Astrocyte of the cerebellum (primary cell): ENCODE results near the gene IP6K2.

Source experiments
- DNase-seq: peaks from one replicate; pipeline ENCODE4 v3.0.0-alpha.2; 2011; ENCODE audit warnings: low read depth
- H3K4me3 ChIP-seq: 2 replicates; pipeline ENCODE4 v1.5.1; 2011; ENCODE audit warnings: mild to moderate bottlenecking, low read depth, low read length, moderate library complexity
- in situ Hi-C: cut with HindIII; loops from 2 replicates; pipeline ENCODE4 v1.10.0; 2017; ENCODE audit warnings: low sequenced_read_pairs
- TF ChIP-seq, protein P1 (sequence below): IDR thresholded peaks from 2 replicates; pipeline ENCODE4 v1.5.1; 2012; ENCODE audit warnings: low read length, low read depth, moderate library complexity, mild to moderate bottlenecking; ENCODE audit errors: missing control alignments

Gene IP6K2

DNA sequence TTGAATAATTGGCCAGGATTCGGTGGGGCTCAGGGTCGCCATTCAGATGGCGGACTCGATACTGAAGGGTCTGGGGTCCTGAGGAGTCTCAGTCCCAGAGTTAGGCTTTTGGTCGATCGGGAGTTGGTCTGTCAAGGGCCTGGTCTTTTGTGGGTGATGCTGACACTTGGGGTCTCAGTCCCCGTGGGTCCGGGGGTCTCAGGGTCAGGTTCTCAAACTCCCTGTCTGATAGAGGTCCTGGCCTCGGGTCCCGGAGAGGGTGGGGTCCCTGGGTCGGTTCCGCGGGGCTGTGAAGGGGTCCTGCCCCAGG is 31.8 kb downstream of the IP6K2 start:
- DNase-seq = no peak
- in situ Hi-C loops = no loop called here
- H3K4me3 ChIP-seq = peak overlapping the region; percentile 75
- TF ChIP-seq, protein P1, sequence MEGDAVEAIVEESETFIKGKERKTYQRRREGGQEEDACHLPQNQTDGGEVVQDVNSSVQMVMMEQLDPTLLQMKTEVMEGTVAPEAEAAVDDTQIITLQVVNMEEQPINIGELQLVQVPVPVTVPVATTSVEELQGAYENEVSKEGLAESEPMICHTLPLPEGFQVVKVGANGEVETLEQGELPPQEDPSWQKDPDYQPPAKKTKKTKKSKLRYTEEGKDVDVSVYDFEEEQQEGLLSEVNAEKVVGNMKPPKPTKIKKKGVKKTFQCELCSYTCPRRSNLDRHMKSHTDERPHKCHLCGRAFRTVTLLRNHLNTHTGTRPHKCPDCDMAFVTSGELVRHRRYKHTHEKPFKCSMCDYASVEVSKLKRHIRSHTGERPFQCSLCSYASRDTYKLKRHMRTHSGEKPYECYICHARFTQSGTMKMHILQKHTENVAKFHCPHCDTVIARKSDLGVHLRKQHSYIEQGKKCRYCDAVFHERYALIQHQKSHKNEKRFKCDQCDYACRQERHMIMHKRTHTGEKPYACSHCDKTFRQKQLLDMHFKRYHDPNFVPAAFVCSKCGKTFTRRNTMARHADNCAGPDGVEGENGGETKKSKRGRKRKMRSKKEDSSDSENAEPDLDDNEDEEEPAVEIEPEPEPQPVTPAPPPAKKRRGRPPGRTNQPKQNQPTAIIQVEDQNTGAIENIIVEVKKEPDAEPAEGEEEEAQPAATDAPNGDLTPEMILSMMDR = peak; percentile 51

DNA sequence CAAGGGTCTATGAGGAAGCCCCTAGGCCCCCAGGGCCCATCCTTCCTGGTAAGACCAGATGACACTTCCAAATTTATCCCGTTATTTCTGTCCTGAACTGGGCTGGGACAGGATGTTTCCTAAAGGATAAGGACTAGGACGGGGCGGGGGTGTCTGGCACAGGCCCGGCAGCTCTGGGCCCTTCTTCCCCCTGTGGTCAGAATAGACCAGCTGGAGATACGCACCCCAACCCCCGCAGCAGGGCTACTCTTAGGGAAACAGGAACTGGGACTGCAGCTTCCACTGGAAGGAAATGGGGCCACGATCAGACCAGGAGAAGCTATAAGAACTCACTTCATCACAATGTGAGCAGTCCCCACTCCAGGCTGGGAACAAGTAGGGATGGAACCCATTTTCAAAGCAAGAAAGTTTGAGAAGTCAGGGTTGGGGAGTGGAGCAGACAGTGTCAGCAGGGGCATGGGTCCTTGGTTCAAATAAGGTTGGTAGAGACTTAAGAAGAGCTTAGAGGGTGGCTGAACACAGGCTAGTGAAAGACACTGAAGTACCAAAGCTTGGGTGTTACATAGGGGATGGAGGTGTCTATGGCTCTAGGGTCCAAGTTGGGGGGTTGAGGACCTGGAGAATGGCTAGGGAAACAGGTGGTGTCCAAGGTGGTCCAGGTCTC is 32.4 kb downstream of the IP6K2 start:
- in situ Hi-C loops = no loop called here
- no peak for DNase-seq
- peak overlapping the region; percentile 75 for H3K4me3 ChIP-seq
- TF ChIP-seq, protein P1 = no peak

DNA sequence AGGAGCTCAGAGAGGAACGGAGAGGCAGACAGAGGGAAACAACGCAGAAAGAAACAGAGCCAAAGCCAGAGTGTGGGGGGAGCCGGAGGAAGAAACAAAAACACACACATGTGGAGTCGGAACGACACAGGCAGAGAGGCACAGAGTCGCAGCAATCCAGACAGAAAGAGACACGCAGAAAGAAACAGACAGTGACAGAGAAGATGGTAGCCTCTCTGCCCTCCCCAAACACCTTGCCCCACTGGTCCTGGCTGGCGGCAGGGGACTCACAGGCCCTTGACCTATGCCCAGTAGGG is 33.0 kb downstream of the IP6K2 start:
- no peak overlapping the region for H3K4me3 ChIP-seq
- DNase-seq = no peak
- TF ChIP-seq, protein P1 = no peak
- in situ Hi-C loops = no loop called here

DNA sequence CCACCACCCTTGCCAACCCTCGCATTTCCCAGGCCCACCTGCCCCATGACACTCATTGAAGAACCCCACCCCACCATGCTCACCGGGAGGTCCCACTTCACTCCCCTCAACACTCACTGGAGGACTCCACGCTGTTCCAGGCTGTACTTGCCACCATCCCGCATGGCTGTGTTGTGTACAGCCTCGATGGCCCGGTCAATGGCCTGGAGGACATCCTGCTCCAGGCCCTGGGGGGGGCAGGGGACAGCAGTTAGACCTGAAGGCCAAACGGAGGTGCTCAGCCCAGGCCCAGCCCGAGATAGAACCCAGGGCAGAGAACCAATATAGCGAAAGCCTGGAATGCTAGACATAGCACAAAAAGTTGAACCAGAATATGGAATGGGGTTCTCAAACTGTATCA is 34.2 kb downstream of the IP6K2 start:
- TF ChIP-seq, protein P1 = no peak
- DNase-seq = no peak
- in situ Hi-C loops = no loop called here
- H3K4me3 ChIP-seq = no peak overlapping the region

DNA sequence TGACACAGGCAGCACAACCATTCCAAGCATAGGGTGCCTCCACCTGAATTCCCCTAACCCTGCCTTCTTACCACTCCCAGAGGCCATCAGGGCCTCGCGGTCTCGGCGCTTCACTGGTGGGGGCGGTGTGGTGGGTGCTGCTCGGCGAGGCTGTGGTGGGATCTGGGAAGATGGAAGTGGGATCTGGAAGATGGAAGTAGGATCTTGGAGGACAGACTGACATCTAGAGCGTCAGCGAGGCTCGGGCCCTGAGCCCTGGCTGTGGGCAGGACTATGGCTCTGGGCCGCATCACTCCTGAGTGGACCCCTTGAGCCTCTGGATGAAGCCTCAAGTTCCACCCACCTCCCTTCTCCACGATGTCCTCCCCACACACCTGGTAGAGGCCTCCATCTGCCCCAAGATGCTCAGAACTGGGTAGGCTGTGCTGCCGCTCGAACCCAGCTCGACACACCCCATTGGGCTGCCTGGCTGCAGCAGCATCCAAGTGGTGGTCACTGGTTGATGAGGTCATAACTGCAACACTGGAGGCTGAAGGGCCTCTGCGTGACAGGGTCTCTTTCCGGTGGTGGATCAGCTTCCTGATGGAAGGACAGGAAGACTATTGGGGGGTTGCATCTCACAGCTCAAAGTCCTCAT is 34.9 kb downstream of the IP6K2 start:
- TF ChIP-seq, protein P1 = no peak
- no peak overlapping the region for H3K4me3 ChIP-seq
- in situ Hi-C loops = no loop called here

DNA sequence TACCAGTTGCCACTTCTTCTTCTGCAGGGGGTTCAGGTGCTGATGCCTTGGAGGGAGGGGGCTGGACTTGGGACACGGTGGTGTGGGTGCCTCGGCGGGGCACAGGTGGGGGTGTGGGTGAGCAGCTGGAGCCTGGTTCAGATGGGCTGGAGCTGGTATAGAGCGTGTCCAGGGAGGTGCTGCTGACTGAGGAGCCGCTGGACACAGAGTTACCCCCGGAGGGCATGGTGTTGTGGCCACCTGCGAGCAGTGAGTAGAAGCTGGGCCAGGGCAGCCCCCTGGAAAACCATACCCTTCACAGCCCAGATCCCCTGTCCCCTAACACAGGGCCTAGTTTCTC is 35.5 kb downstream of the IP6K2 start:
- no peak for DNase-seq
- TF ChIP-seq, protein P1 = no peak
- in situ Hi-C loops = no loop called here
- H3K4me3 ChIP-seq = no peak overlapping the region

More for the DNA sequence above, 34.9 kb downstream of the IP6K2 start:
- no peak for DNase-seq
